Glomerular visceral epithelial cell (primary cell): ENCODE data around the gene PGAP6.
A peak's percentile ranks its signal among the peaks of the same experiment; 100 is the strongest.
"Not testable (repeated sequence)": the region's sequence is repeated elsewhere in the genome, so short reads cannot be mapped to it uniquely, and the experiment has no call there.

Source experiments
- DNase-seq: peaks from one replicate; pipeline ENCODE4 v3.0.0-alpha.2; 2016; ENCODE audit errors: extremely low spot score

Gene PGAP6

DNA sequence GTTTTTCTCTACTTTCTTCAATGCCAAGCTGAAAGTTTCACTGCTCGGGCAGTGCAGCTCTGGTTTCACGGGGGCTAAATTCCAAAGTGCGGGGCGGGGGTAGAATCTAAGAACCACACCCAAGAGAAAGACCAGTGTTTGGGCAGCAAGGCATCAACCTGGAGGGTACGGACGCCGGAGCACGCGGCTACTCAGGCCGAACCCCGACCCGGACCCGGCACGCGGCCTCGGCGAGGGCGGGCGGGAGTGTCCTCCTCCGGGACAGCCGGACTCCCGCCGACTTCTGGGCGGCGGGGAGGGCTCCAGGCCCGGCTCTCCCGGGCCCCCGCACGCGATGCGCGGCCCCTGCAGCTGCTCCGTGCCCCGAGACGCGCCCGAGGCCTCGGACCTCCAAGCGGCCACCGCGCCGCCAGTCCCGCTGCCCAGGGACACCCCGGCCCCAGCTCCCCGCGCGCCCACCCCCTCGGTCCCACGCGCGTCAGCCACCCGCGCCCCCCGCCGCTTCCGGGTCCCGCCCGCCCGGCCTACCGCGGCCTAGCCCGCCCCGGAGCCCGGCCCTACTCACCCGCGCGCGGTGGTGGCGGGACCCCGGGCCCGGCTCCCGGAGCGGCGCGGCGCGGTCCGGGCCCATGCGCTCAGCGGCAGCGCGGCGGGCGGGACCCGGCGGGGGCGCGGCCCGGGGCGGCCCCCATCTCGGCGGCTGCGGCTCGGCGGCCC lies 29.8 kb downstream of the PGAP6 start:
- DNase-seq, result peak; percentile 16

GRCh38 chr16:350203-350602 lies 31.6 kb downstream of the PGAP6 start:
- DNase-seq, result no peak

- peak; percentile 63 for DNase-seq
Measured at GRCh38 chr16:349211-349610, 32.6 kb downstream of the PGAP6 start.

DNA sequence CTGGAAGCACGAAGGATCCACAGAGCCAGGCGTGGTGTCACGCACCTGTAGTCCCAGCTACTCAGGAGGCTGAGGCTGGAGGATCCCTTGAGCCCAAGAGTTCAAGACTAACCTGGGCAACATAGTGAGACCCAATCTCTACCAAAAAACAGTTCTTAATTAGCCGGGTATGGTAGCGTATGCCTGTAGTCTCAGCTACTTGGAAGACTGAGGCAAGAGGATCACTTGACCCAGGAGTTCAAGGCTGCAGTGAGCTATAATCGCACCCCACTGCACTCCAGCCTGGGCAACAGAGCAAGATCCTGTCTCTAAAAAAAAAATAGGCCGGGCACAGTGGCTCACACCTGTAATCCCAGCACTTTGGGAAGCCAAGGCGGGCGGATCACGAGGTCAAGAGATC lies 33.3 kb downstream of the PGAP6 start:
- not testable (repeated sequence) for DNase-seq

- DNase-seq, result no peak
Measured at GRCh38 chr16:347203-347602, 34.6 kb downstream of the PGAP6 start.

DNA sequence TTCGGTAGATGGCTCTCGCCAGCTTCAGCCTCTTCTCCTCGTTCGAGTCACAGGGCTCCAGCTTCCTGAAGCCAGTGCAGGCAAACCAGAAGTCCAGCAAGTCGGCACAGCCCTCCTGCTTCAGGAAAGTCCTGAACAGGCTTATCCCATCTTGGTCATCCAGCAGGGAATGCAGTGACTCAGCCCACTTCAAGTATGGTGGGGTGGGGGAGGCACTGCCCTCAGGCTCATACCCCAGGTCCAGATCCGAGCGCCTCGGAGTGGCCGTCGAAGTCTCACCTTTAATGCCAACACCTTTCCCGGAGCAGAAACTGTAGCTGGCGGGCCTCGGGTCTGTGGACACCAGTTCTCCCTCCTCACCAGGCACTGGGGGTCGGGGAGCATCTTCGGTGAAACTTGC lies 35.2 kb downstream of the PGAP6 start:
- no peak for DNase-seq

DNA sequence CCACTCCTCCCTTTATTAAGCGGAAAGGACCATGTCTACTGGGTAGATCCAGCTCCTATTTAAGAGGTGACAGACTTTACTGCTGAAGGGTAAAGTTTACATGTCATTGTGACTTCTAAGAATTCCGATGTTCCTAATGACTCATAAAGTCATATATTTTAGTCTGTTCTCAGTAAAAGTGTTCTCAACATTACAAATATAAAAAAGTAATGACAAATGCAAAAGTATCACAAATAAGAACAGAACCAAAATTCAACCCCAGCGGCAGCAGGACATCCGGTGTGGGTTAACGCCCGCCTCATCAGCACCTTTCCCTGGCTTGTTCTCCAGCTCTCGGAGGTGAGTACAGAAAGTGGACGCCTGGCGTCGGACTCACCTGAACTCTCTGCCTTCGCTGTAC lies 36.0 kb downstream of the PGAP6 start:
- no peak for DNase-seq

GRCh38 chr16:342455-343213 lies 39.1 kb downstream of the PGAP6 start:
- no peak for DNase-seq

GRCh38 chr16:341974-342336 lies 39.8 kb downstream of the PGAP6 start:
- not testable (repeated sequence) for DNase-seq

DNA sequence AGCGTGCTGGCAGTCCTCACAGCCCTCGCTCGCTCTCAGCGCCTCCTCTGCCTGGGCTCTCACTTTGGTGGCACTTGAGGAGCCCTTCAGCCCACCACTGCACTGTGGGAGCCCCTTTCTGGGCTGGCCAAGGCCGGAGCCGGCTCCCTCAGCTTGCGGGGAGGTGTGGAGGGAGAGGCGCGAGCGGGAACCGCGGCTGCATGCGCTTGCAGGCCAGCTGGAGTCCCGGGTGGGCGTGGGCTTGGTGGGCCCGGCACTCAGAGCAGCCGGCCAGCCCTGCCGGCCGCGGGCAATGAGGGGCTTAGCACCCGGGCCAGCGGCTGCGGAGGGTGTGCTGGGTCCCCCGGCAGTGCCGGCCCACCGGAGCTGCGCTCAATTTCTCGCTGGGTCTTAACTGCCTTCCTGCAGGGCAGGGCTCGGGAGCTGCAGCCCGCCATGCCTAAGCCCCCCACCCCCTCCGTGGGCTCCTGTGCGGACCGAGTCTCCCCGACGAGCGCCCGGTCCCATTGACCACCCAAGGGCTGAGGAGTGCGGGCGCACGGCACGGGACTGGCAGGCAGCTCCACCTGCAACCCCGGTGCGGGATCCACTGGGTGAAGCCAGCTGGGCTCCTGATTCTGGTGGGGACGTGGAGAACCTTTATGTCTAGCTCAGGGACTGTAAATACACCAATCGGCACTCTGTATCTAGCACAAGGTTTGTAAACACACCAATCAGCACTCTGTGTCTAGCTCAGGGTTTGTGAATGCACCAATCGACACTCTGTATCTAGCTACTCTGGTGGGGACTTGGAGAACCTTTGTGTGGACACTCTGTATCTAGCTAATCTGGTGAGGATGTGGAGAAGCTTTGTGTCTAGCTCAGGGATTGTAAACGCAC lies 40.4 kb downstream of the PGAP6 start:
- not testable (repeated sequence) for DNase-seq

GRCh38 chr16:340370-341091 lies 41.2 kb downstream of the PGAP6 start:
- DNase-seq, result no peak

DNA sequence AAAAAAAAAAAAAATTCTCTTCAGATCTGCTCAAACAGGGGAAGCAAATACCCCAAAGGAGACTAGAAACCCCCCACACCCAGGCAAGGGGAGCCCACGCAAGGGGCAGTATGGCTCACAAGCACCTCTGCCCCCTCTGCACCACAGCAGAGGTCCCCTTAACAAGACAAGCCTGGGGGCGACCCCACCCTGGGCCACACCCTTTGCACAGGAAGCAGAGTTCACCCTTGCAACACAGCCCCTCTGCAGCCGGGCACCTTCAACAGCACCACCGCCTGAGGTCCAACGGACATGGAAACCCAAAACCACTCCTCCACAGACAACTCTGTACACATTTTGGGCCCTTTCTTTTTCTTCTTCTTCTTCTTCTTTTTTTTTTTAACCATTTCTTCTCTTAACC lies 42.1 kb downstream of the PGAP6 start:
- no peak for DNase-seq

DNA sequence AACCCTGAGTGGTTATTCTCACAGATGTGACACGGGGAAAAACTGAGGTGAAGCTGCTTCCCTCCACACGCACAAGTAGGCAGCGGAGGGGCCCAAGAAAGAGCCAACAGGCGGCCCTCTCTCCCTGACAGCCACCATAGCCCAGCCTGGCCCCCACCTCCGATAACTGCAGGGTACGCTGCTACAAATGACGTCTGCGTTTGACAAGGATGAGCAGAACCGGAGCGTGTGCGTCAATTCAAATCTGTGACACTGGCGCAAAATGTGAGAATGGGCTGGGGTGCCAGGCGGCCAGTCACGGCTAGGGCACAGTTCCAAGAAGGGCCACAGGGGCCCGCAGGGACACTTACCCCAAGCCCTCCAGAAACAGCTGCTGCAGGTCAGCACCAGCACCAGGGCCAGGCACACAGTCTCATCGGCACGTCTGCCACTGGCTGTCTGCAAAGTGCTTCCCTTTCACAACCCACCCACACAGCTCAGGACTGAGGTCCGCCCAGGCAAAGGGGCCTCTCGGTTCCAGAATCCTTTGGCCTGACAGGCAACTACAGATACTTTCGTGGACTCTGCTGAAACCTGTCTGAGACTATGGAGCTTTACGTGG lies 43.7 kb downstream of the PGAP6 start:
- DNase-seq, result no peak

- DNase-seq, result no peak
Measured at GRCh38 chr16:337437-337836, 44.3 kb downstream of the PGAP6 start.

DNA sequence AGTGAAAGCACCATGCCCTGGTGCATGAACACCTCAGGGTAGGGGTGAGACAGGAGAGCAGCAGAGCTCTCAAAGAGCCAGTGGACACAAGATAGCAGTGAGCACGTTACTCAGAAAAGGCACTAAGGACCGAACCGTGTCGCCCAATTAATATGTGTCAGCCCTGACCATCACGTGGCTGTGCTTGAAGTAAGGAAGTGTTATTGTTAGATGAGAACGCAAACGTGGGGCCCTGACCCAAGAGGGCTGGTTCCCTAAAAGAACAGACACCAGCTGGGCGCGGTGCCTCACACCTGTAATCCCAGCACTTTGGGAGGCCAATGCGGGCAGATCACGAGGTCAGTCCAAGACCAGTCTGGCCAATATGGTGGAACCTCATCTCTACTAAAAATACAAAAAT lies 45.5 kb downstream of the PGAP6 start:
- DNase-seq, result no peak

DNA sequence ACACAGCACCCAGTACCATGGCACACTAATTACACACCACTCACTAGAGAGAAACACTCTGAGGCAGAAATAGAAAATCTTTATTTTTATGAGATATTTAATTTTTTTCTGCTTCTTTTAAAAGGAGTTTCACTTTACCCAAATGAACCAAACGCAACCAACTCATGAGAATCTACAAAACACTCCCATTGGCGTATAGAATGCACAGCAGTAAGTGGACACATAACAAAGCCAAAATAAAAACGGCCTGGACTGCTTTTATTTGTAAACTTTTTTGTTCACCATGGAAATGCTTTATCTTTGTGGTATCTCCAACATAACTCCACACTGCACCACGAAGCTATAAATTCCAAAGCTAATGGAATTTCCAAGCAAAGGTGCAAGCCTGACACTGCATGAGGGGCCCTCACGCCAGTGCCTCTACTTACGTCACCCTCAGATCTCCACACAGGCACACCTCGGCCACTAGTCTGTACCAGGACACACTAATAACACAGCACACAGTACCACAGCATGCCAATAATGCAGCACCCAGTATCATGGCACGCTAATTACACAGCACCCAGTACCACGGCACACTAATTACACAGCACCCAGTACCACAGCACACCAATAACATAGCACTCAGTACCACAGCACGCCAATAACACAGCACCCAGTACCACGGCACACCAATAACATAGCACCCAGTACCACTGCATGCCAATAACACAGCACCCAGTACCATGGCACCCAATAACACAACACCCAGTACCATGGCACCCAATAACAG lies 46.7 kb downstream of the PGAP6 start:
- not testable (repeated sequence) for DNase-seq

GRCh38 chr16:334164-334832 lies 47.5 kb downstream of the PGAP6 start:
- DNase-seq, result not testable (repeated sequence)

GRCh38 chr16:333406-334094 lies 48.2 kb downstream of the PGAP6 start:
- no peak for DNase-seq

- not testable (repeated sequence) for DNase-seq
Measured at GRCh38 chr16:331181-331814, 50.5 kb downstream of the PGAP6 start.
